GM21825 (cell line): Measurements from ENCODE around the gene PROZ.
"Not testable (repeated sequence)": the region's sequence is repeated elsewhere in the genome, so short reads cannot be mapped to it uniquely, and the experiment has no call there.

ENCODE experiments used
- ATAC-seq: cut with Tn5 transposase; IDR thresholded peaks from one replicate; pipeline ENCODE4 v1.9.1; 2021; ENCODE audit warnings: mild to moderate bottlenecking, moderate library complexity; ENCODE audit not compliant: unreplicated experiment

PROZ gene, protein sequence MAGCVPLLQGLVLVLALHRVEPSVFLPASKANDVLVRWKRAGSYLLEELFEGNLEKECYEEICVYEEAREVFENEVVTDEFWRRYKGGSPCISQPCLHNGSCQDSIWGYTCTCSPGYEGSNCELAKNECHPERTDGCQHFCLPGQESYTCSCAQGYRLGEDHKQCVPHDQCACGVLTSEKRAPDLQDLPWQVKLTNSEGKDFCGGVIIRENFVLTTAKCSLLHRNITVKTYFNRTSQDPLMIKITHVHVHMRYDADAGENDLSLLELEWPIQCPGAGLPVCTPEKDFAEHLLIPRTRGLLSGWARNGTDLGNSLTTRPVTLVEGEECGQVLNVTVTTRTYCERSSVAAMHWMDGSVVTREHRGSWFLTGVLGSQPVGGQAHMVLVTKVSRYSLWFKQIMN

DNA sequence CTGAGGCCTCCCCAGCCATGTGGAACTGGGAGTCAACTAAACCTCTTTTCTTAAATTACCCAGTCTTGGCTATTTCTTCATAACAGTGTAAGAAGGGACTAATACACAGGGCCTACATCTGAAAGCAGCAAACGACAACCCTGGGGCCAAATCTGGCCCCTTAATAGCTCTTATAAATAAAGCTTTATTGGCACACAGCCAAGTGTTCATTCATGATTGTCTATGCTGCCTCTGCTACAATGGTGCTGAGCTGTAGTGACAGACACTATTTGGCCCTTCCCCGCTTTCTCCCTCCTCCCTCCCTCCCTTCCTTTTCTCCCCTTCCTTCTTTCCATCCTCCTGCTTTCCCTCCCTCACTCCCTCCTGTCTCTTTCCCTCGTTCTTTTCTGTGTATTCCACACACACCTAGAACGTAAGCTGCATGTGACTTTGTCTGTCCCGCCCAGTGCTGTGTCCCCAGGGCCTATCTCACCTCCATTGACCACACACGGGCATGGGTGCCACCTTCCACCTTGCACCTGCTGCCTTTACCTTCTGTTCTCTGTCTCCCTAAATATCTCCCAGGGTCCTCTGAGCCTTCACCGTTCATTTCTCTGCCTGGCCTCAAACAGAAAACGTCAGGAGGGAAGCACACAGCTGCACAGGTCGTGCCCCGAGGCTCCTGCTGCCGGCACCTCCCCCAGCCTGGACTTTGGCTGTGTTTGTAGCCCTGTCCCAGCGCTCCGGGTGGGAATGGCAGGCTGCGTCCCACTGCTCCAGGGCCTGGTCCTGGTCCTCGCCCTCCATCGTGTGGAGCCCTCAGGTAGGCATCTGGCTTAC is at the start of gene PROZ:
PROZ (plus strand) TSS at position 720 of the 819 bp plus-strand sequence; CDS start at position 733, 13 bp downstream.
- no peak for ATAC-seq

DNA sequence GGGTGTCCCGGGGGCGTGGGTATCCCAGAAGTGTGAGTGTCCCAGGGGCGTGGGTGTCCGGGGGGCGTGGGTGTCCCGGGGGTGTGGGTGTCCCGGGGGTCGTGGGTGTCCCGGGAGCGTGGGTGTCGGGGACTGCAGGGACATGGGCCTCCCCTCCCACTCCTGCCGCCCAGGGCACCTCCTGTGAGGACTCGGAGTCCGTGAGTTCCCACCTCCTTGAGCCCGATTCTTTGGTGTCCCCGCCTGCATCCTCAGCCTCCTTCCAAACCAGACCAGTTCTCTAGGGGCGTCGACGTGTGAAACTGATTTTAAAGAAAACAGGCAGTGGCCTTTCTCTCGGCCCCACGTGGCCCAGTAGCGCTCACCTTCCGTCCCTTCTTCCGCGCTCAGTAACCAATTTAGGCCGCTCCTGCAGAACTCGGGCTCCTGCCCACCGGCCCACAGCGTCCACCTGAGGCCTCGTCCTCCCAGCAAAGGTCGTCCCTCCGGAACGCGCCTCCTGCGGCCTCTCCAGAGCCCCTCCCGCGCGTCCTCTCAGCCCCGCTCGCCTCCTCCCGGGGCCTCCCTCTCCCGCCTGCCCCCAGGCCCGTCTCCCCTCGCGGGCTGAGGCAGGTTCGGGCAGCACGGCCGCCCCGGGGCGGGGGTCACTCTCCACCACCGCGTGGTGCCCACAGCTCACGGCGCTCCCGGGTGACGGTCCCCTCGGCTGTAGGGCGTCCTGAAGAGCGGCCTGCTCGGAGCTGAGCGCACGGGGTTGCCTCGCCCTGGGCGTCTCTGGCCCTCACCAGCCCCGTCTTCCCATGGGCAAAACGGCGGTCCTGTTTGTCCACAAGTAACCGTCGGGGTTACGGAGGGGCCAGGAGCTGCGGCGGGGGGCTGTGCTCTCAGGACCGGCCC is 49.0 kb upstream of the PROZ start:
- no peak for ATAC-seq

DNA sequence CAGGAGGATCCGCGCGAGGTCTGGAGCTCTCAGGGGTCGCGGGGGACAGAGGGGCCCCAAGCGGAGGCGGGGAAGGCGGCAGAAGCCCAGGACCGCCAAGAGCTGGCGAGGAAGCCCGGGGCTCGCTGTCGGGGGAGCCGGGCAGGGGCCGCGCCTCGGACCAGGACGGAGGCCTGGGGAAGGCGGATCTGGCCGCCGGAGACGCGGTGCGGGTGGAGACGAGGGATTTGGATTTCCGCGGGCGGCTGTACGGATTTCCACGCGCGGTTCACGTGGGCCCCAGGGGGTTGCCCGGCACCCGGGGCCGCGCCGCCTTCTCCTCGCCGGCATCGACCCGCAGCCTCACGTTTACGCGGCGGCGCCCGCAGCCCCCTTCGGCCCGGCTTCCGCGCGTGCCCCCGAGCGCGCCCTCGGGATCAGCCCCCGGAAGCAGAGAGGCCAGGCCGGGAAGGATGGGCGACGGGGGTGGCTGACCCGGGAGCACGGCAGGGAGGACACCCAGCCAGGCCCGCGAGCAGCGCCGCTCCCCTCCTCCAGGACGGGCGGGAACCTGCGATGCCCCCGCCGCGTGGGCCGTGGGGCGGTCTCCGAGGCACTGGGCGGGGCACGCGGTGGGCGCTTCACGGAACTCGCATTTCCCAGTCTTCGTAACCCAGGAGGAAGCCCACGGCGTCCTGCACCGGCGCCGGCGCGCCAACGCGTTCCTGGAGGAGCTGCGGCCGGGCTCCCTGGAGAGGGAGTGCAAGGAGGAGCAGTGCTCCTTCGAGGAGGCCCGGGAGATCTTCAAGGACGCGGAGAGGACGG is 48.2 kb upstream of the PROZ start:
- no peak for ATAC-seq

DNA sequence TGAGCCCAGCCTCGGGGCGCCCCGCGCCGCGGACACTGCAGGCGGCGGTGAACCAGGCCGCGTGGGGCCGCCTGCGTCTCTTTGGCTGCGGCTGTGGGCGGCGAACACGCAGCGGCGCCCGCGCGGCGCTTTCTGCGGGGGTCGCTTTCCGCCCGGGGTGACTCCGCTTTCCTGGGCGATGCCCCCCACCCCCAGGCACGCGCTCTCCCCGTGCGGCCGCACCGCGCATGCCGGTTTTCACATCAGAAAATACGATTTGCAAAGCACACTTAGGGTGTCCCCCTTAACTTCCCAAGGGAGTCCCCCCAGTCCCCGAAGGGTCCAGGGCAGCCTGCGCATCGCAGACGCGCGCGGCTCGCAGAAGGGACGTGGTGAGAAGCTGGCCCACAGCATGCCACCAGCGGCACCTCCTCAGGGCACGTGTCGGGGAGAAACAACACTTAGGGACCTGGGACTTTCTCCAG is 47.6 kb upstream of the PROZ start:
- no peak for ATAC-seq

DNA sequence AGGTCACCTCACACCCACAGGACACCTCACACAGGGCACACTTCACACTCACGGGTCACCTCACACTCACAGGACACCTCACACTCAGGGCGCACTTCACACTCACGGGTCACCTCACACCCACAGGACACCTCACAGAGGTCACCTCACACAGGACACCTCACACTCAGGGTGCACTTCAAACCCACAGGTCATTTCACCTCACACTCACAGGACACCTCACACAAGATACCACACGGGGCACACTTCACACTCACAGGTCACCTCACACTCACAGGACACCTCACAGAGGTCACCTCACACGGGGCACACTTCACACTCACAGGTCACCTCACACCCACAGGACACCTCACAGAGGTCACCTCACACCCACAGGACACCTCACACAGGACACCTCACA is 46.6 kb upstream of the PROZ start:
- ATAC-seq = not testable (repeated sequence)

DNA sequence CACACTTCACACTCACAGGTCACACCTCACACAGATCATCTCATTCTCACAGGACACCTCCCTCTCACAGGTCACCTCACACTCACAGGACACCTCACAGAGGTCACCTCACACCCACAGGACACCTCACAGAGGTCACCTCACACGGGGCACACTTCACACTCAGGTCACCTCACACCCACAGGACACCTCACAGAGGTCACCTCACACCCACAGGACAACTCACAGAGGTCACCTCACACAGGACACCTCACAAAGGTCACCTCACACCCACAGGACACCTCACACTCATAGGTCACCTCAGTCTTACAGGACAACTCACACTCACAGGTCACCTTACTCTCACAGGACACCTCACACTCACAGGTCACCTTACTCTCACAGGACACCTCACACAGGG is 46.0 kb upstream of the PROZ start:
- not testable (repeated sequence) for ATAC-seq

DNA sequence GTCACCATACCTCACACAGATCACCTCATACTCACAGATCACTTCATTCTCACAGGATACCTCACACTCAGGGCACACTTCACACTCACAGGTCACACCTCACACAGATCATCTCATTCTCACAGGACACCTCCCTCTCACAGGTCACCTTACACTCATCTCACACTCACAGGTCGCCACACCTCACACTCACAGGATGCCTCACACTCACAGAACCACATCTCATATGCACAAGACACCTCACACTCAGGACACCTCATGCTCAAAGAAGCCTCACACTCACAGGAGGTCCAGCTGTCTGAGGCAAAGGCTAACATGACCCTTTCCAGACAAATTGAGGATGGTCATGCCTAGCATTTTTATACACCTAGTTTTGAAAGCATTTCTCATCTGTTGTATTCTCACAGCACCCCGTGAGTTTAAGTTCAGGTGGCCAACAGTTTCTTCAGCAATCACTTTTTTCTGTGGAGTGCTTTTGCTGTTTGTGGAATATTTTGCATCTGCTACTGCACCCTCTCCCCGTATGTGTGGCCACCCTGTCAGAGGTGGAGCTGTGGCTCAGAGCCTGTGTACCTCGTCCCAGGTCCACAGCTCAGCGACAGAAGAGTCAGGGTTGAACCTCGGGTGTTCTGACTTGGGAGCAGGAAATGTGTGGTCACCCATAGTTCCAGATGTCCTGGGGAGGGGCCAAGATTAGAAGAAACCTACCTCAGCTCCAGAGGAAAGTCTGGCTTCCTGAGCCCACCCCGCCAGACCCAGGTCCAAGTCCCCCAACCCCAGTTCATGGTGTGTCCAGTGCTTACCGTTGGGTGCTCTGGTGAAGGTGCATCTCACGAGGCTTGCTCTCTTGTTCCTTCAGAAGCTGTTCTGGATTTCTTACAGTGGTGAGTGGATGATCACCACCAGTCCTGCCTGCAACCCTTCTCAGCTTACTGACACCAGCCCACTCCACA is 45.3 kb upstream of the PROZ start:
- no peak for ATAC-seq

DNA sequence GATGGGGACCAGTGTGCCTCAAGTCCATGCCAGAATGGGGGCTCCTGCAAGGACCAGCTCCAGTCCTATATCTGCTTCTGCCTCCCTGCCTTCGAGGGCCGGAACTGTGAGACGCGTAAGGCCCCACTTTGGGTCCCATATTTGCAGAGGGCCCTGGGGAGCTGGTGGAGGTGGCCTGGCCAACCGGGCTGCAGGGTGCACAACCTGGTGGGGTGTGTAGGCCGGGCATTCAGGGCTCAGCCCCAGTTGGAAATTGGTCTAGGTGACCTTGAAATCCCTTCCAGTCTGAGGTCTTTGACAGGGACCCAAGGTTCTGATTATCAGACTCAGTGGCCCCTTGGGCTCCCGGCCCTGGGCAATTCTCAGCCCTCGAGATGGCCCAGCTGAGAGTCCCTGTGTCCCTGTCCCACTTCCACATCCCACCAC is 44.6 kb upstream of the PROZ start:
- ATAC-seq = no peak

DNA sequence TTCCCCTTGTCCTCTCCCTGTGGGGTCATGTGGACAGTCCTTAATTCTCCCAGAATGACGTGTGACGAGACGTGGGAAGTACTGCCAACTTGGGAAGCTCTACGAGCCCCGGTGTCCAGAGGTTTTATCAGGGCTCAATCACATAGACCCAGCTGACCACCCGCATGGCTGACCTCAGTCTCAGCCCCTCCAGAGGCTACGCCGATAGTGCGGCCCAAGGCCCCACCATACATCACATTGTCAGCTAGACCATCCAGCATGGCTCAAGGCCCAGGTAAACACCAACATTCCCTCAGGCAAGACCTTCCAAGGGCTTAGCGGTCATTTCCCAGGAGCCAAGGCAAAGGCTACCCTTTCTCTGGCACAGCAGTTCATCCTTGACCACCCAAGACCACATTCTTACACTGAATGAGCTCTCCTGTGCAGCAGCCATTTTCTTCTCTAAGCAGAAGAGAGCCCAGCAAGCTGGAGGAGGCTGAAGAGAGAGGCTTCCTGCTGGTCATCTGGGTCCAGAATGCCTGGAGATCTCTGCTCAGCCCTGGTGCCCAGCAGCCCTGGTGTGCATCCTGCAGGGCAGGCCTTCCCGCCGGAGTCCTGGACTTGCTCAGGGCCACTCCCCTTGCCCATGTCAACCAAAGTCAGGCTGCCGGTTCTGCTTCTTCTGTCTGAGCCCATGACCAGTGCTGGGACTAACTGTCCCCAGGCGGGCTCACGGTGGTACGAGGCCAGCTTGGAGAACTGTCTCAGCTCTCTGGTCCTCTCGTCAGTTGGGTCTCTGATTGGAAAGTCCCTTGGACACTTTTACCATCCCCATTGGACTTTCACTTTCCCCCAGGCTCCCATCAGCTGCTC is 43.7 kb upstream of the PROZ start:
- ATAC-seq = no peak

DNA sequence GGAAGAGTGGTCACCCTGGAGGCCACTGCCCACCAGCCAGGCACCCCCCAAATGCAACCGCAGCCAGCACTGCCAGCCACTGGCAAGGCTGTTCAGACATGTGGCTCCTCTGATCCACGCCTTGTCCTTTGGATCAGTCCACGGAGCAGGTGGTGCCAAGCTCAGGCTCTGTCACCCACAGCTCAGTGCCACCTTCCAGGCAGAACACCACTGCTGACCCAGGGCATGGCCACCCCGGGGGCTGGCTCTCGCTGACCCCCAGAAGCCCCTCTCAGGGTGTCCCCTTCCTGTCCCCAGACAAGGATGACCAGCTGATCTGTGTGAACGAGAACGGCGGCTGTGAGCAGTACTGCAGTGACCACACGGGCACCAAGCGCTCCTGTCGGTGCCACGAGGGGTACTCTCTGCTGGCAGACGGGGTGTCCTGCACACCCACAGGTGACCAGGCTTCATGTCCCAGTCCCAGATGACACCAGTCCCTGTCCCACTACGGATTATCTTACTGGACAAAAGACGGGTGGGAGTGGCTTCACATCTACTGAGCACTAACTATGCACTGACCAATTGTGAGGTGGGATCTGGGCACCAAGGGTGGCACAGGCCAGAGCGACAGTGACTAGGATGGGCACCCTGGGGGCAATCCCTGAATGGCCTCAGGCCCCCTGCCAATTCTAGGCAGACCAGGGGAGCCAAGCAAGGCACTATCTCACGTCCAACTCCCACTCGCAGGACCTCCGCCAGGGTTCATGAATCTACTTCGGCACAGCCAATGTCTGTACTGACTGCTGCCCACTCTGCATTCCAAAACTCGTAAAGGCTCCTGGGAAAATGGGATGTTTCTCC is 42.9 kb upstream of the PROZ start:
- no peak for ATAC-seq

DNA sequence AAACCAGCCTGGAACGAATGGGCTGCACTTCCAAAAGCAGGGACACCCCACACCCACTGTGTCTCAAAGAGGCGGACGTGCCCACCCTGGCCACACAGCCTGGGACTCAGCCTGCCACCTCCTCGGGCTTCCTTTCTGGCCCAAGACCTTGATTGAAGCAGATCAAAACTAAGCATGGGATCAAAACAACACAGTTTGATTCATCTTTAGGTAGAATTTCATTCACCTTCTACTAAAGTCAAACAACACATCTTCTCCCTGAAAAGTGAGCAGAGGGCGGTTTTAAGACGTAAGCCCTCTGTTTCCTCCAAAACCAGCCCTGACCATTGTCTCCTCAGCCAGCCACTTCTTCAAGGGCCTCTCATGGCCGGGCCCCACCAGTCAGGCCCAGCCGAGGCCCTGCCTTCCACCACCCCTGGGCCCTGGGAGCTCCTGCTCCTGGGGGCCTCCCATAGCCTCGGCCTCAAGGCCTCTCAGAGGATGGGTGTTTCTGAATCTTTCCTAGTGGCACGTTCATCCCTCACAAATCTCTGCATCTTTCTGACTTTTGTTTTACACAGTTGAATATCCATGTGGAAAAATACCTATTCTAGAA is 42.1 kb upstream of the PROZ start:
- ATAC-seq = no peak

DNA sequence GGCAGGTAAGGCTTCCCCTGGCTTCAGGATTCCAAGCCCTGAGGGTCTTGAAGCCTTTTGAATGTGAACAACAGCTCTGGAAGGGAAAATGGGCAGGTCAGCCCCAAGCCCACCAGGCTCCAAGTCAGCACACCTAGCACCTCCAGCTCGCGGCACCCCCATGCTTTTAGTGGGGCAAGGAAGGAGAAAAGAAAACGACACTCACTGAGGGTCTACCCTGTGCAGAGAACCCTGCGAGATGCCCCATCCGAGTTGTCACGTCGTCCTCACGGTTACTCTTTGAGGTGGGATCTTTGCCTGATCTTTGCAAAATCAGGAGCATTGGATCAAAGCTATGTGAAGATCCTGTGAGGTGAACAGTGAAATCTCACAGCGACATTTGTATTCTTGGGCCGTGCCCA is 41.6 kb upstream of the PROZ start:
- ATAC-seq = no peak

DNA sequence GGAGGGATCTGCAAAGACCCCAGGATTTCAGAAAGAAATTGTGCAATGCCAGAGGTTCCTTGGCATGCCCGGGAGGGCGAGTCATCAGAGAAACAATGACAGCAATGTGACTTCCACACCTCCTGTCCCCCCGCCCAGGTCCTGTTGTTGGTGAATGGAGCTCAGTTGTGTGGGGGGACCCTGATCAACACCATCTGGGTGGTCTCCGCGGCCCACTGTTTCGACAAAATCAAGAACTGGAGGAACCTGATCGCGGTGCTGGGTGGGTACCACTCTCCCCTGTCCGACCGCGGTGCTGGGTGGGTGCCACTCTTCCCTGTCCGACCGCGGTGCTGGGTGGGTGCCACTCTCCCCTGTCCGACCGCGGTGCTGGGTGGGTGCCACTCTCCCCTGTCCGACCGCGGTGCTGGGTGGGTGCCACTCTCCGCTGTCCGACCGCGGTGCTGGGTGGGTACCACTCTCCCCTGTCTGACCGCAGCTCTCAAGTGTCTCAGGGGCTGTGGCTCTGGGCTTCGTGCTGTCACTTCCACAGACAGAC is 41.0 kb upstream of the PROZ start:
- ATAC-seq = no peak

DNA sequence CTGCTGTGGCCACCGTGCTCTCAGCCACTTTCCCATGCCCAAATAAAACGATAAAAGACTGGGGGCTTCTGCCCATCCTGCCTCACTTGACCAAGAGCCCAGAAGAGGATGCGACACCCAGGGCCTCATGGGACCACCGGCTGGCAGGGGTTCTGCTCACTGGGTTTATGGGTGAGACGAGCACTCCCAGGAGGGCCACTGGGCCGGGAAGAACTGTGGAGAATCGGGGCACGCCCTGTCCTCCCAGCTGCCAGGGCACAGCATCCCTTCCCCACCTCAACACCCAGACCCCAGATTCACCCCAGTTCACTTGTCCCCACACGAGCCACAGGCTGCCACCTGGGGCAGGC is 40.6 kb upstream of the PROZ start:
- no peak for ATAC-seq

DNA sequence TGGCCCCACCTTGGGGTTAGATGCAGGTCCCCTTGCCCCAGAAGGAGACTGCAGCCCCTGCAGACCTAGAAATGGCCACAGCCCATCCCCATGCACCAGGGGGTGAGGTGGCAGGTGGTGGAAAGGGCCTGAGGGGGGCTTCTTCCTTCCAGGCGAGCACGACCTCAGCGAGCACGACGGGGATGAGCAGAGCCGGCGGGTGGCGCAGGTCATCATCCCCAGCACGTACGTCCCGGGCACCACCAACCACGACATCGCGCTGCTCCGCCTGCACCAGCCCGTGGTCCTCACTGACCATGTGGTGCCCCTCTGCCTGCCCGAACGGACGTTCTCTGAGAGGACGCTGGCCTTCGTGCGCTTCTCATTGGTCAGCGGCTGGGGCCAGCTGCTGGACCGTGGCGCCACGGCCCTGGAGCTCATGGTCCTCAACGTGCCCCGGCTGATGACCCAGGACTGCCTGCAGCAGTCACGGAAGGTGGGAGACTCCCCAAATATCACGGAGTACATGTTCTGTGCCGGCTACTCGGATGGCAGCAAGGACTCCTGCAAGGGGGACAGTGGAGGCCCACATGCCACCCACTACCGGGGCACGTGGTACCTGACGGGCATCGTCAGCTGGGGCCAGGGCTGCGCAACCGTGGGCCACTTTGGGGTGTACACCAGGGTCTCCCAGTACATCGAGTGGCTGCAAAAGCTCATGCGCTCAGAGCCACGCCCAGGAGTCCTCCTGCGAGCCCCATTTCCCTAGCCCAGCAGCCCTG is 40.0 kb upstream of the PROZ start:
- ATAC-seq = no peak
